GM12892 (cell line): ENCODE data around the gene EYS.

Experiments used
- POLR2A ChIP-seq: IDR thresholded peaks from 2 replicates; pipeline ENCODE4 v1.6.1; 2011; ENCODE audit warnings: low read depth, low read length, control low read depth
- POLR2AphosphoS5 ChIP-seq: IDR thresholded peaks from 2 replicates; pipeline ENCODE4 v1.6.1; 2011; ENCODE audit warnings: low read depth, low read length, control low read depth
- TAF1 ChIP-seq: IDR thresholded peaks from 2 replicates; pipeline ENCODE4 v1.6.1; 2011; ENCODE audit warnings: low read depth, mild to moderate bottlenecking, control low read depth, low read length, borderline replicate concordance

GRCh38 chr6:64987066-64987465, 720.0 kb downstream of the EYS start:
- TF ChIP-seq POLR2AphosphoS5 (no peak), POLR2A (no peak), TAF1 (no peak)
